HG03460 (cell line): ENCODE data around the gene C11orf52.
A peak's percentile ranks its signal among the peaks of the same experiment; 100 is the strongest.
"Not testable (repeated sequence)": the region's sequence is repeated elsewhere in the genome, so short reads cannot be mapped to it uniquely, and the experiment has no call there.

Experiments used
- ATAC-seq: cut with Tn5 transposase; IDR thresholded peaks from one replicate; pipeline ENCODE4 v1.9.1; 2021; ENCODE audit not compliant: unreplicated experiment

The C11orf52 gene

GRCh38 chr11:111912535-111912934 lies 6.2 kb upstream of the C11orf52 start, which contains the start of gene HSPB2:
HSPB2 (plus strand) TSS chr11:111912734; CDS start chr11:111912830, 96 bp downstream.
- ATAC-seq = no peak

GRCh38 chr11:111913031-111913861 lies 5.5 kb upstream of the C11orf52 start:
- ATAC-seq = no peak

- ATAC-seq = no peak
Observed at GRCh38 chr11:111913997-111914396, 4.7 kb upstream of the C11orf52 start.

GRCh38 chr11:111916768-111917167 lies 1.9 kb upstream of the C11orf52 start:
- no peak for ATAC-seq

GRCh38 chr11:111917312-111917711 lies 1.4 kb upstream of the C11orf52 start:
- ATAC-seq = no peak

GRCh38 chr11:111917788-111918187 lies 925 bp upstream of the C11orf52 start:
- no peak for ATAC-seq

GRCh38 chr11:111920908-111921307 lies 2.2 kb downstream of the C11orf52 start:
- no peak for ATAC-seq

GRCh38 chr11:111921541-111922230 lies 3.0 kb downstream of the C11orf52 start:
- ATAC-seq = no peak

GRCh38 chr11:111922803-111923202 lies 4.1 kb downstream of the C11orf52 start:
- no peak for ATAC-seq

GRCh38 chr11:111923351-111923788 lies 4.7 kb downstream of the C11orf52 start:
- no peak for ATAC-seq

GRCh38 chr11:111923951-111924350 lies 5.2 kb downstream of the C11orf52 start:
- no peak for ATAC-seq

- no peak for ATAC-seq
Observed at GRCh38 chr11:111925953-111926352, 7.2 kb downstream of the C11orf52 start.

- ATAC-seq = peak; percentile 94
Observed at GRCh38 chr11:111926505-111927391, 8.0 kb downstream of the C11orf52 start.

GRCh38 chr11:111930472-111930871 lies 11.8 kb downstream of the C11orf52 start:
- no peak for ATAC-seq

- no peak for ATAC-seq
Observed at GRCh38 chr11:111932611-111932950, 13.9 kb downstream of the C11orf52 start.

- not testable (repeated sequence) for ATAC-seq
Observed at GRCh38 chr11:111933176-111933575, 14.5 kb downstream of the C11orf52 start.

- ATAC-seq = no peak
Observed at GRCh38 chr11:111933872-111934271, 15.2 kb downstream of the C11orf52 start.

- ATAC-seq = no peak
Observed at GRCh38 chr11:111934306-111934705, 15.6 kb downstream of the C11orf52 start.

- no peak for ATAC-seq
Observed at GRCh38 chr11:111935317-111936039, 16.8 kb downstream of the C11orf52 start.

GRCh38 chr11:111936040-111936540 lies 17.4 kb downstream of the C11orf52 start:
- no peak for ATAC-seq

GRCh38 chr11:111937461-111937769 lies 18.7 kb downstream of the C11orf52 start:
- no peak for ATAC-seq
